IPS-NIHi11 (cell line): ENCODE measurements around the gene CCDC137.

Source experiments
- DNase-seq: peaks from one replicate; pipeline ENCODE4 v3.0.0; 2012; ENCODE audit warnings: mixed read lengths, low spot score

Gene CCDC137

DNA sequence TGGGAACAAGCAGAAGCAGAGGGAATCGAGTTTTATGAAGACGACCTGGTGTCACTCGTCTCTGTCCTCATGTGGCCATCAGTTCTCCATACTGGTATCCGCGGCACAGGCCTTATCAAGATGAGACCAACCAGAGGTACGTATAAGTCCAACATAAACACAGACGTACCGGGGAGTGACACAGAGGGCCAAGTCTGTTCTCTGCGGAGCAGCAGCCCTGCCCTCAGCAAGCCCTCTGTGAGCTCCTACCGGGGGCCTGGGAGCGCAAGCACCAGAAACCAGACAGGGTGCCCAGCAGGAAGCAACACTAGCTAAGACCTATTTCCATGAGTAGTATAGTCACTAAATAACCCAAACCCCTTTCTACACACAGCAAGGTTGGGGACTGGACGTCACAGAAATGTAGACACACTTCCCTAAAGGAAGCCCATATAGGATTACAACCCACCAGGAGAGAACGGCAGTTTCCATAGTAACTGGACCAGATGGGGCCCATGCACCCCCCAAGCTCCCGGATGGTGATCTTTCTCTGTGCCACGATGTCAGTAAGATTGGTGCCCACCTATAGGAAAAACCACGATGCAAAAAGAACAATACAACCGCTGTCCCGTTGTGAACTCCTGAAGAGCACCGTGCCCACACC is 16.1 kb downstream of the CCDC137 start:
- no peak for DNase-seq

DNA sequence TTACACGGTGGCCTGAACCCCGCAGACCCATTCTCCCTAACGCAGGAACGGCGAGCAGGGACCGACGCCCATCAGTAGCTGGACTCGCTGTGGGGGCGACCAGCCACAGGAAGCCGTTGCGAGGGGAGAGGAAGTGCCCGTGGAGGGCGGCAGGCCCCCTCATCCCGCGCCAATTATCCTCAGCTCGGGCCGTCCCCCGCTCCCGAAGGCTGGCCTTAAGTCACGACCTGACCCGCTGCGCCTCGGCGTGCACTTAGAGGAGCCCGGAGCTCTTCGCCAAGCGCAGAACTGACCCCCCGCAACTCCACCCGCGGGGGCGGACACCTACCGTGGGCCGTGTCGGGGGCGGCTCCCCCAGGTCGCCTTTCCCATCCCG is 16.7 kb downstream of the CCDC137 start:
- no peak for DNase-seq

DNA sequence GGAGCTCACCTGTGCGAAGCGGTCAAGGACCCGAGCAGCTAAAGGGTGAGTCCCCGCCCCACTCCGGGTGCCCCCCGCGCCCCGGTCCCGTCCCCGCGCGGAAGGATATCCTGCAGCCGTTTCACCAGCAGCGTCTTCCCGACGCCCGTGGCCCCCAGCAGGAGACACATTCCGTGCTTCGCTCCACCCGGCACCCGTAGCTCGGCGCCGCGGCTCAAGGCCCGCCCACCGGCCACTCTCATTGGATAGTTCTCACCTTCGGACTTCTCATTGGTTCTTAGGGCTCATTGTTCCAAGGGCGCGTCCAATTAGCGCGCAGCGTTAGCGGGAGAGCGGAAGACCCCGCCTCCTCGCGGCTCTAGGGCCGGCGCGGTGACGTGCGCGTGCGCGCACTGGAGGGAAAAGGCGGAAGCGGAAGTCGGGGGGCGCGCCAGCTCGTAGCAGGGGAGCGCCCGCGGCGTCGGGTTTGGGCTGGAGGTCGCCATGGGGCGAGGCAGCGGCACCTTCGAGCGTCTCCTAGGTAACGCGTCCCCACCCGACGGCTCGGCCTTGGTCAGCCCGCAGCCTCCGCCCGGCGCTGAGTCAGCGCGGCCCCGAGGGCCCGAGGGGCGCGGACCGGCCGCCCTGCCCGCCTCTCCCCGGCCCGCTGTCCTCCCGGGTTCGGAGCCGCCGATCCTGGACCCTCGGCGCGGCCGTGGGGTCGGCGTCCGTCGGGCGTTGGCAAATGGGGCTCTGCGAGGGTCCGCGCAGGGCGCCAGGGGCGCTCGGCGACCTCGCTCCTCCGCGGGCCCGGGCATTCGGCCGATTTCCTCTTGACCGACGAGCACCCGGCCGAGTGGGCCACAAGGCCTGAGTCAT is 17.3 kb downstream of the CCDC137 start, which contains the start of the genes ARL16 and HGS:
ARL16 (minus strand) TSS at position 214 of the 858 bp plus-strand sequence; CDS start at position 170, 44 bp downstream.
HGS (plus strand) TSS at position 428 of the 858 bp plus-strand sequence; CDS start at position 484, 56 bp downstream.
- DNase-seq: peak; percentile 100

DNA sequence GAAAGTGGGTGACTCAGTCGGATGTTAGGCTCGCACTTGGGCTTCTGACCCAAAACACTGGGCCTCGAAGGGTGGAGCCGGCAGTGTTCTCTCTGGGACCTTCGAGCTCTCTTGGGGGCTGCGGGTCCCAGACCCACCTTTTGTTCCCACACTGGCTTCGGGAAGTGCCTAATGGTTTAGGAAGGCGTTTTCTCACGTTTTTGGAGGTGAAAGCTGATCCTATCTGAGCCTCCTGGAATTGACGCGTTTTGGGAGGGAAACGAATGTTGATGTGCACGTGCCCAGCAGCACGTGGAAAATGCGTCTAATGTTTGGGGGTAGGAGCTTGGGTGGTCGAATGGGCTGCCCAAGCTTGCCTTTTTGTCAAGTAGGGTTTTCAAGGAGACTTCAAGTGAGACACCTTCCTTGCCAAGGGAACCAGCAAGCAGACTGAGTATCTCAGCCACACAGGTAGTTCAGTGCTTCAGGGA is 17.9 kb downstream of the CCDC137 start:
- DNase-seq: no peak

DNA sequence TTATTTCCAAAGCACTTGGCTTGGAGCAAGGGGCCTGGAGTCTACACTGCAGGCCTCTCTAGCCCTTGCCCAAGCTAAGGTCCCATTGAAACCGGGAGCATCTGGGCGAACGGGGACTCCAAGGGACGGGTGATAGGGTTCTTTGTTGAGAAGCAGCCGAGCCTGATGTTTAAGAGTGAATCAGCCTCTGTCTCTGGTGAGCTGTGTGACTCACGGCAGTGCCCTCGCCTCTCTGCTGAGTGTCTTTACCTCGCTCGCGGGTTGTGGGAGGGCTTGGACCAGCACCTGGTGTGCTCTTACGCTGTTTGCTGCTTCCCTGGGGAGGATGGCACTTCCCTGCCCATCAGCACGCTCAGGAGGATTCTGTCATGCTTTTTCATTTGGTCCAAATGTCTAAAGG is 18.6 kb downstream of the CCDC137 start:
- no peak for DNase-seq

DNA sequence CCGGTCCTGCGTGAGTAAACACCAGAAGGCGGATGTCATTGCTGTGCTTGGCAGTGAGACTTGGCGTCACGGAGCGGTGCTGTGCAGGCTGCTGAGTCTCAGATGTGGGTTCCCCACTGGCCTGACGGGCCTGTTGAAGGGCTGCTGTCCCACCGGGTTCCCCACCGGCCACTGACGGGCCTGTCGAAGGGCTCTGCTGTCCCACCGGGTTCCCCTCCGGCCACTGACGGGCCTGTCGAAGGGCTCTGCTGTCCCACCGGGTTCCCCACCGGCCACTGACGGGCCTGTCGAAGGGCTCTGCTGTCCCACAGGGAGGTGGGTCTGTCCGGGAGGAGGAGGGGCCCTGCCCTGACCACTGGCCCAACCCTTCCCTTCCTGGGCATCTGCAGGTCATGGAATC is 20.1 kb downstream of the CCDC137 start:
- no peak for DNase-seq

DNA sequence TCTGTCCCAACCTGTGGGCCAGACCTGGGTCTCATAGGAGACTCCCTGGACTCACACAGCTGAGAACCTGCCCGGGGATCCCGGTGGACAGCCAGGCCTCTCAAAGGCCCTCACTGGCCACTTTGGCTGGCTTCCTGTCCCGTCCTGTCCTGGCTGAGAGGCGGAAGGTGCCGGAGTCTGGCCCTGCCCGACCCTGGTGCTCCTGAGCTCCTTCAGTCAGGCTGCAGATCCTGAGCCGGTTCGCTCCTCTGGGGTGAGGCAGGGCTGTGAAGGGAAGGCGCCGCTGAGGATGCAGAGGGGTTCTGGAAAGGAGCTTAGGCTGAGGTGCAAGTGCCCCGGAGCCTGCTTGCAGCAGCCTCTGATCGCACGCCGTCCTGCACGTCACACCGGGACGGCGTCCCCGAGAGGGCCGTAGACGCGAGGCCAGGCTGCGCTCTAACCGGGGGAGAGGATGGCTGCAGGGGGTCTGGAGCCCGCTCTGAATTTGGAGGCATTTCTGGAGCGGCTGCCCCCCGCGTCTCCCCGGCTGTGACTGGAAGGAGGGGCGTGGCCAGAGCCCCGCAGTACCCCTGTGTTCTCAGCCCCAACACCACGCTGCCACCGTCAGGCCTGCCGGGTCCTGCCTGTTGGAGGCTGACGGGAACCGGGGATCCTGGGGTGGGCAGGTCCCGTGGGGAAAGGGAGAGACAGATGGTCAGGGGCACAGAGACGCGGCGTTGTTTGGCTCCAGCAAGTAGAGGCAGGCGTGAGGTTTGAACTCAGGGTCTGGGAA is 21.4 kb downstream of the CCDC137 start:
- peak; percentile 11 for DNase-seq

DNA sequence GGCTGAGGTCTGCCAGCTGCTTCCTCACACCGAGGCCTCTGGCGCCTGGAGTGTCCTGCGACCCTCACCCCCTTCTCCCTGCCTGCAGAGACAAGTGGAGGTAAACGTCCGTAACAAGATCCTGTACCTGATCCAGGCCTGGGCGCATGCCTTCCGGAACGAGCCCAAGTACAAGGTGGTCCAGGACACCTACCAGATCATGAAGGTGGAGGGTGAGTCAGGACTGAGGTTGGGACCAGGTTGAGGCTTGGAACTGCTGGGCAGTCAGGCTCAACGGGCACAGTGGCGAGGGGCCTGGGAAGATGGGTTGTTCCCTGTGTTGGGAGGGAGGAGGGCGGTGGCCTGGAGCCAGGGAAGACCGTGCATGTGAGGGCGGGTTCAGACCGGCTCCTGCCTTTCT is 22.1 kb downstream of the CCDC137 start:
- no peak for DNase-seq

DNA sequence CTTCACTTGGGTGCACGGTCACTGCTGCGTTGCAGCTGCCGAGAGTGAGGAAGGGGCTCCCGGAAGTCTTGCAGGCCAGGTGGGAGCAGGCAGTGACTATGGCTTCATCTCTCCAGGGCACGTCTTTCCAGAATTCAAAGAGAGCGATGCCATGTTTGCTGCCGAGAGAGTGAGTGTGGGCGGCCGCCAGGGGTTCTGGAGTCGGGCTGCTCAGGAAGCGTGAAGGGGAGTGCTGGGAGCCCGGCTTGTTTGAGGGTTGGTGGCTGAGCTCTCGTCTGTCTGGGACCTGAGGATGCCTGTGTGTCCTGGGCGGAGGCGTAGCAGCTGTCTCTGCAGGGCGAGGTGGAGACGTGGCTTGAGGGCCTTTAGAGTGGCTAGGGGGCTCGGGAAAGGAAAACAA is 23.5 kb downstream of the CCDC137 start:
- DNase-seq: peak; percentile 9

DNA sequence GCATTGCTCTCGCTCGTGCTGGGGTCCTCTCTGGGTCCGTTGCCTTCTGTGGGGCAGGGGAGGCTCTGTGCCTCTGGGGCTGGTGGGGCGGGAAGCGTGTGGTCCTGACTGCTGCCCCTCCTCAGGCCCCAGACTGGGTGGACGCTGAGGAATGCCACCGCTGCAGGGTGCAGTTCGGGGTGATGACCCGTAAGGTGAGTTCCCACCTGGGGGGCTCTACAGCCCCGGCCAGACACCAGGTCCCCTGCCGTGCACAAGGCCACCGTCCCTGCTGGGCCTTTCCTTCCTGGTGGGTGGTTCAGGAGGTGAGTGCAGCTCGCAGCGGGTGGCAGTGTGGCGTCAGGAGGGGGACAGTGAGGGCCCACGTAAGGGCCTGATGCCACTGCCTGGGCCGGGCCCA is 24.0 kb downstream of the CCDC137 start:
- no peak for DNase-seq

DNA sequence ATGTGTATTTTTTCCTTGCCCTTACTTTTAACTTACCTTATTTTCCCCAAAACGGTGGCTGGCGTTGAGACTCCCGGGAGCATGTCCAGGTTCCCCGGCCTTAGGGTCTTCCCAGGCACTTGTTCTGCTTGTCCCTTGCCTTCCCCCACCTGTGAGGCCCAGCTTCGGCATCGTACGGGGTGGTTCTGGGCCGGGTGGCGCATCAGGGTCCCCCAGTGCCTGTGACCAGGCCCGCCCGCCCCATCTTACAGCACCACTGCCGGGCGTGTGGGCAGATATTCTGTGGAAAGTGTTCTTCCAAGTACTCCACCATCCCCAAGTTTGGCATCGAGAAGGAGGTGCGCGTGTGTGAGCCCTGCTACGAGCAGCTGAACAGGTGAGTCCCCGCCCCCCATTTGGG is 24.7 kb downstream of the CCDC137 start:
- DNase-seq: peak; percentile 9

DNA sequence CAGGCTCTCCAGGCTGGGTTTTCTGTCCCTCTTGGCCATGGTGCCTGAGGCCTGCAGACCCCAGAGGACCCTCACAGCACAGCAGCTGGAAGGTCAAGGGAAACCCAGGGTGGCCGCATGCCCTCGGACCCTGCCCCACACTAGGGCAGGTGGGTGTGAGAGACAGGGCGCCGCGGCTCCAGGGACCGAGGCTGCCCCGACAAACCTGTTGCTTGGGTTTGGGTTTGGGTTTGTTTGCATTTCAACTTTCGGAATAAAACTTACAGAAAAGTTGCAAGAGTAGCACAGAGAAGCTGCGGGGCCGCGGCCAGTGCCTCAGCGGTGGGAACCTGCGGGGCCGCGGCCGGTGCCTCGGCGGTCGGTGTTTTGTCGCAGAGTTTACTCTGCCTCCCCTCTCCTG is 25.1 kb downstream of the CCDC137 start:
- DNase-seq: no peak

DNA sequence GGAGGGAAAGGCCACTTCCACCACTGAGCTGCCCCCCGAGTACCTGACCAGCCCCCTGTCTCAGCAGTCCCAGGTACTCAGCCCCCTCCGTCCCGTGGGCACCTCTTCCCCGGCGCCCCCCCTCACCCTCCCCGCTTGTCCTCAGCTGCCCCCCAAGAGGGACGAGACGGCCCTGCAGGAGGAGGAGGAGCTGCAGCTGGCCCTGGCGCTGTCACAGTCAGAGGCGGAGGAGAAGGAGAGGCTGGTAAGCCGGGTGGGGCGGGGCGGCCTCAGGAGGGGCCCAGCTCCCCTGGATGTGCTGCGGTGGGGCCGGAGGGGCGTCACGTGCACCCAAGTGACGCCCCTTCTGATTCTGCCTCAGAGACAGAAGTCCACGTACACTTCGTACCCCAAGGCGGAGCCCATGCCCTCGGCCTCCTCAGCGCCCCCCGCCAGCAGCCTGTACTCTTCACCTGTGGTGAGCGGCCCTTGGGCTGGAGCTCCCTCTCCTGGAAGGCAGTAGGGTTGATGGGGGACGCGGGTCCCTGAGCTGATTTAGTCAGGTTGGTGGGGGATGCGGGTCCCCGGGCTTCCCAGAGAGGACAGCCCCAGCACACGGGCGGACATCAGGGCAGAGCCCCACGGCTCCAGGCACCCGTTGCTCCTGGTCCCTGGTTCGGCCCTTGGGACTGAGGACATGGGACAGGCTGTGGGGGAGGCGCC is 27.1 kb downstream of the CCDC137 start:
- DNase-seq: peak; percentile 79

DNA sequence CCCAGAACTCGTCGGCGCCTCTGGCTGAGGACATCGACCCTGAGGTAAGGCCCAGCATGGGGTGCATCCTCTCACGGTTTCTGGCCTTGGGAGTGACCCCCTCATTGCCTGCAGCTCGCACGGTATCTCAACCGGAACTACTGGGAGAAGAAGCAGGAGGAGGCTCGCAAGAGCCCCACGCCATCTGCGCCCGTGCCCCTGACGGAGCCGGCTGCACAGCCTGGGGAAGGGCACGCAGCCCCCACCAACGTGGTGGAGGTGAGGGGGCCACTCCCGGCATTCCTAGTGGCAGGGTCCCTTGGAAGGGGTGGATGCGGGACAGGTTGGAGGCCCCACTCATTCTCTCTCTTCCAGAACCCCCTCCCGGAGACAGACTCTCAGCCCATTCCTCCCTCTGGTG is 28.3 kb downstream of the CCDC137 start:
- DNase-seq: no peak

DNA sequence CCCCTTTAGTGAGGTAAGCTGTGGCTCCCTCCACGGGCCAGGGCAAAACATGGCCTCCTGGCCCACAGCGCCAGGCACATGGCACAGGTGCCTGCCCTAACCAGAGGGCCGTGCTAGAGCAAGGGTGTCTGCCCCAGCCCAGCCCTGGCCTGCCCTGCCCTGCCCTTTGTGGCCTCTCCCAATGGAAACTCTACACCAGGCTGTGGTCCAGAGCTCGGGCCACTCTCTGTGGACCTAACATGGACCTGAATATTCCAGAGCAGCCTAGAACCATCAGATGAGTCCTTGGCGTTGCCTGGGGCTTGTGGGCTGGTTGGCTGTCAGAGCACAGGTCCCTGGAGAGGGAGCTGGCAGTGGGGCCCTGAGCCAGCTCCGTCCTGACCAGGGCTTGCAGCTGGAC is 28.7 kb downstream of the CCDC137 start:
- no peak for DNase-seq

DNA sequence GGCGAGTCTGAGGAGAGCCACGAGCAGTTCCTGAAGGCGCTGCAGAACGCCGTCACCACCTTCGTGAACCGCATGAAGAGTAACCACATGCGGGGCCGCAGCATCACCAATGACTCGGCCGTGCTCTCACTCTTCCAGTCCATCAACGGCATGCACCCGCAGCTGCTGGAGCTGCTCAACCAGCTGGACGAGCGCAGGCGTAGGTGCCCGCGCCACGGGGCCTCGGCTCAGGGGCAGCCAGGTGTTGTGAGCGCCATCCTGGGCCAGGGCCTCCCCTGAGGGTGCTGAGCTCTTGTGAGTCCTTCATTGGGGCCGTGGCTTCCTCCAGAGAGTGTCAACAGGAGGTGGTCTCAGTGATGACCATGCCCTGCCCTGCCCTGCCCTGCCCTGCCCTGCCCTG is 29.3 kb downstream of the CCDC137 start:
- DNase-seq: no peak

DNA sequence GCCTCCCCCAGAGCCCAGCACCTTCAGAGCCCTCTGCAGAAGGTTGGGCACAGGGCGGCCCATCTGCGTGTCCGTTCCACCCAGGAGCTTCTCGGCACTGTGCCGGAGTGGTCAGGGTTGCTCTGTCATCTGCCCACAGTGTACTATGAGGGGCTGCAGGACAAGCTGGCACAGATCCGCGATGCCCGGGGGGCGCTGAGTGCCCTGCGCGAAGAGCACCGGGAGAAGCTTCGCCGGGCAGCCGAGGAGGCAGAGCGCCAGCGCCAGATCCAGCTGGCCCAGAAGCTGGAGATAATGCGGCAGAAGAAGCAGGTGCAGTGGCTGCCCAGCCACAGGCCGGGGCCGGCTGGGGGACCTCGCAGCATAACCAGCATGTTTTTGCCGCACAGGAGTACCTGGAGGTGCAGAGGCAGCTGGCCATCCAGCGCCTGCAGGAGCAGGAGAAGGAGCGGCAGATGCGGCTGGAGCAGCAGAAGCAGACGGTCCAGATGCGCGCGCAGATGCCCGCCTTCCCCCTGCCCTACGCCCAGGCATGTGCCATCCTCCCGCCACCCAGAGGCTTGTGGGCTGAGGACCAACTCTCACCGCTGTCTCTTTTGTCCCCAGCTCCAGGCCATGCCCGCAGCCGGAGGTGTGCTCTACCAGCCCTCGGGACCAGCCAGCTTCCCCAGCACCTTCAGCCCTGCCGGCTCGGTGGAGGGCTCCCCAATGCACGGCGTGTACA is 29.8 kb downstream of the CCDC137 start:
- no peak for DNase-seq

DNA sequence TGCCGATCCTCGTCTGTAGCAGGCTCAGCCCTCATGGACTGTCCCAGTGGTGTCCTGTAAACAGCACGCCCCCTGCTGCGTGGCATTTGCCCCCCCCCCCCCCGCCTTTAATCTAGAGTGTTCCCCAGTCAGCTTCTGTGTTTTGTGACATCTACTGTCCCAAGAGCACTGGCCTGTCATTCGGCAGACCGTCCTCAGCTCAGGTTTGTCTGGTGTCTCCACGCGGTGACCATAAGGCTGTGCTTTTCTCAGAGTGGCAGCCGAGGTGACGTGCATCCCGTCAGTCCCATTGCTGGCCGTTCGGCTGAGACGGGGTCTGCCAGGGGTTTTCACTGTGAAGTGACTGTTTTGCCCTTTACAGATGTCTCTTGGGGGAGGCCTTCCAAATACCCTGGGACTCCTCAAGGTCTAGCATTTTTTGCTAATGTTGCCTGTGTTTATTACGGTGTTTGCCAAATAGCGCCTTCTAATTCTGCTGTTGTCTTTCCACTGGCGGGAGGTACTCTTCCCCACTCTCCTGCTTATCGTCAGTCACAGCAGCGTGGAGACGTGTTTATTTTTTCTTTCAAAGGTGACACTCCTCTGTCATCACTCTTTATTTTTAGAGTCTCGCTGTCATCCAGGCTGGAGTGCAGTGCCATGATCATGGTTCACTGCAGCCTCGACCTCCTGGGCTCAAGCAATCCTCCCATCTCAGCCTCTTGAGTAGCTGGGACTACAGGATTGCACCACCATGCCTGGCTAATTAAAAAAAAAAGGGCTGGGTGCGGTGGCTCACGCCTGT is 30.9 kb downstream of the CCDC137 start:
- no peak for DNase-seq

DNA sequence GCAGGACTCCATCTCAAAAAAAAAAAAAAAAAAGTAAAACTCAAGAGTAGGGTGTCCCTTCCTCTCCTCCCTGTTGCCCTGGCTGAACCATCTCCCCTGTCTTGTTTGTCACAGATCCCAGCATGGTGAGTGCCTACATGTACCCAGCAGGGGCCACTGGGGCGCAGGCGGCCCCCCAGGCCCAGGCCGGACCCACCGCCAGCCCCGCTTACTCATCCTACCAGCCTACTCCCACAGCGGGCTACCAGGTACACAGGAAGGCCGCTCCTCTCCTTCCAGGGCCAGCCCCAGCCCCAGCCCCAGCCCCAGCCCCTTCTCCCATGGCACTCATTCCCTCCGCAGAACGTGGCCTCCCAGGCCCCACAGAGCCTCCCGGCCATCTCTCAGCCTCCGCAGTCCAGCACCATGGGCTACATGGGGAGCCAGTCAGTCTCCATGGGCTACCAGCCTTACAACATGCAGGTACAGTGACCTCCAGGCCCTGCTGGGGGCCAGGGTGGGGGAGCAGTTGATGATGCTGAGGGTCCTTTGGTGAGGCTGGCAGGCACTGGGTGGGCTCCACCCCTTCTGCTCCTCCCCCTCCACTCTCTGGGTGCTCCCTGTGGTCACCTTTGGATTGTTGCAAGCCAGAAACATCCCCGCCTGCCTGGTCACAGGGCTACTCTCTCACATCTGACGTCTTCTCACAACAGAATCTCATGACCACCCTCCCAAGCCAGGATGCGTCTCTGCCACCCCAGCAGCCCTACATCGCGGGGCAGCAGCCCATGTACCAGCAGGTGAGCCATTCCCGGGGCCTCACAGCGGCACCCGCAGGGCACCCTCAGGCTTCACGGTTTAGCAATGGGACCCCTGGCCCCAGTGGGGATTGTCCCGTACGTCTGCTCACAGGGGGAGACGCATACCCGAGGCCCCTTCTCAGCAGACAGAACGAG is 34.1 kb downstream of the CCDC137 start:
- no peak for DNase-seq
